SK-N-SH (cell line): ENCODE data around the gene GFOD2. TPM values are rescaled to one million over a fixed set of nuclear protein-coding genes. Genes with fewer than 3 reads are reported as not detected.

Source experiments
- CTCF ChIA-PET: fragments of 300-600, 350-600 bp; formaldehyde crosslinking; extraction: SDS; loops from one replicate; lab custom pipeline; 2021; lab: Yijun Ruan, JAX
- POLR2A ChIA-PET: fragments of 350-600 bp; sonication (Branson Sonifier 250); formaldehyde crosslinking; extraction: SDS; loops from one replicate; lab custom pipeline; 2020; ENCODE audit warnings: antibody characterized with exemption, inconsistent platforms; lab: Yijun Ruan, JAX
- DNase-seq: peaks from one replicate; pipeline ENCODE4 v3.0.0; 2012
- H2AFZ ChIP-seq: fragments of 200-600 bp; sonication (generic); 2 replicates; pipeline ENCODE4 v1.8.1; 2016; ENCODE audit warnings: antibody characterized with exemption, mild to moderate bottlenecking, low read depth
- H3F3A ChIP-seq: fragments of 200-600 bp; sonication (generic); replicated peaks from 2 replicates; pipeline ENCODE3; 2016; ENCODE audit warnings: antibody characterized with exemption, mild to moderate bottlenecking; ENCODE audit not compliant: insufficient read depth
- H3K27ac ChIP-seq, 2 experiments: fragments of 200-500 bp in 1 of 2; fragments of 200-600 bp in 1 of 2; sonication (Bioruptor generic) in 1 of 2; sonication (generic), shearing (Covaris generic) in 1 of 2; 2 replicates each; pipeline versions ENCODE4 v1.5.1 to v1.6.1; 2014 to 2016; ENCODE audit warnings: low read depth in 2 of 2, inconsistent platforms in 1 of 2, low read length in 1 of 2, mild to moderate bottlenecking in 1 of 2, mixed read lengths in 1 of 2
- H3K27me3 ChIP-seq: fragments of 200-600 bp; sonication (generic), shearing (Covaris generic); 2 replicates; pipeline ENCODE4 v1.6.1; 2016; ENCODE audit warnings: mixed run types; ENCODE audit not compliant: insufficient read depth
- H3K36me3 ChIP-seq, 2 experiments: fragments of 200-500 bp in 1 of 2; fragments of 200-600 bp in 1 of 2; sonication (Bioruptor generic) in 1 of 2; sonication (generic) in 1 of 2; replicated peaks in 1 of 2; 2 replicates each; pipeline versions ENCODE3 to v1.5.1; 2014 to 2016; ENCODE audit warnings: low read length in 1 of 2, mild to moderate bottlenecking in 1 of 2; ENCODE audit not compliant: insufficient read depth in 2 of 2, control insufficient read depth in 1 of 2
- H3K4me1 ChIP-seq, 2 experiments: fragments of 200-500 bp in 1 of 2; fragments of 200-600 bp in 1 of 2; sonication (Bioruptor generic) in 1 of 2; sonication (generic), shearing (Covaris generic) in 1 of 2; 2 replicates each; pipeline versions ENCODE4 v1.5.1 to v1.6.1; 2014 to 2016; ENCODE audit warnings: low read depth in 1 of 2, low read length in 1 of 2, mixed run types in 1 of 2; ENCODE audit not compliant: insufficient read depth in 2 of 2, control insufficient read depth in 1 of 2
- H3K4me2 ChIP-seq: fragments of 200-600 bp; sonication (generic), shearing (Covaris generic); 2 replicates; pipeline ENCODE4 v1.6.1; 2017; ENCODE audit warnings: mixed run types
- H3K4me3 ChIP-seq, 2 experiments: fragments of 200-500 bp in 1 of 2; fragments of 200-600 bp in 1 of 2; sonication (Bioruptor generic) in 1 of 2; sonication (generic), shearing (Covaris generic) in 1 of 2; 2 replicates each; pipeline versions ENCODE4 v1.5.1 to v1.8.1; 2014 to 2016; ENCODE audit warnings: low read depth in 2 of 2, inconsistent platforms in 1 of 2, low read length in 1 of 2, mild to moderate bottlenecking in 1 of 2, mixed read lengths in 1 of 2, moderate library complexity in 1 of 2
- H3K79me2 ChIP-seq: fragments of 200-600 bp; sonication (generic); 2 replicates; pipeline ENCODE4 v1.8.1; 2017; ENCODE audit warnings: mild to moderate bottlenecking; ENCODE audit not compliant: insufficient read depth
- H3K9ac ChIP-seq: fragments of 200-600 bp; sonication (generic); 2 replicates; pipeline ENCODE4 v1.6.1; 2017; ENCODE audit warnings: mixed run types
- H3K9me2 ChIP-seq: fragments of 200-600 bp; sonication (generic); 2 replicates; pipeline ENCODE4 v1.6.1; 2017; ENCODE audit warnings: mixed run types
- H3K9me3 ChIP-seq: fragments of 200-600 bp; sonication (generic); 2 replicates; pipeline ENCODE4 v1.6.1; 2017; ENCODE audit warnings: mixed run types, mild to moderate bottlenecking, moderate library complexity
- H4K20me1 ChIP-seq: fragments of 200-600 bp; sonication (generic); 2 replicates; pipeline ENCODE4 v1.6.1; 2017; ENCODE audit warnings: mild to moderate bottlenecking, mixed run types; ENCODE audit not compliant: insufficient read depth
- EP300 ChIP-seq, 2 experiments: IDR thresholded peaks; 2 replicates each; pipeline versions ENCODE4 v1.4.0 to v1.6.1; 2012; ENCODE audit warnings: borderline replicate concordance in 1 of 2, low read depth in 1 of 2, low read length in 1 of 2
- FOSL2 ChIP-seq: IDR thresholded peaks from 2 replicates; pipeline ENCODE4 v1.4.0; 2012; ENCODE audit warnings: low read depth, mild to moderate bottlenecking, moderate library complexity, borderline replicate concordance
- FOXJ3 ChIP-seq: sonication (generic); formaldehyde crosslinking; IDR thresholded peaks from 2 replicates; pipeline ENCODE4 v1.5.1; 2020; ENCODE audit warnings: mild to moderate bottlenecking, missing genetic modification reagents
- JUND ChIP-seq: IDR thresholded peaks from 2 replicates; pipeline ENCODE4 v1.4.0; 2012
- MAX ChIP-seq: IDR thresholded peaks from 2 replicates; pipeline ENCODE4 v1.4.0; 2012; ENCODE audit warnings: low read depth
- MEF2A ChIP-seq: IDR thresholded peaks from 2 replicates; pipeline ENCODE4 v1.4.0; 2012; ENCODE audit warnings: low read depth, borderline replicate concordance
- NRF1 ChIP-seq: IDR thresholded peaks from 2 replicates; pipeline ENCODE4 v1.6.1; 2012; ENCODE audit warnings: low read depth, mild to moderate bottlenecking, low read length
- RCOR1 ChIP-seq: fragments of 150-350 bp; IDR thresholded peaks from 2 replicates; pipeline ENCODE4 v1.6.1; 2017; ENCODE audit warnings: antibody characterized with exemption, low read length
- REST ChIP-seq: IDR thresholded peaks from 2 replicates; pipeline ENCODE4 v1.6.1; 2012; ENCODE audit warnings: mild to moderate bottlenecking, low read depth, low read length, moderate library complexity
- RFX5 ChIP-seq: IDR thresholded peaks from 2 replicates; pipeline ENCODE4 v1.6.1; 2012; ENCODE audit warnings: mild to moderate bottlenecking, improper control_type of control experiment, low read length
- RXRA ChIP-seq: IDR thresholded peaks from 2 replicates; pipeline ENCODE4 v1.4.0; 2012; ENCODE audit warnings: low read depth, mild to moderate bottlenecking, borderline replicate concordance
- SIN3A ChIP-seq: IDR thresholded peaks from 2 replicates; pipeline ENCODE4 v1.6.1; 2012; ENCODE audit warnings: low read depth, mild to moderate bottlenecking, low read length, moderate library complexity, borderline replicate concordance
- TCF12 ChIP-seq: IDR thresholded peaks from 2 replicates; pipeline ENCODE4 v1.4.0; 2012
- TEAD4 ChIP-seq: IDR thresholded peaks from 2 replicates; pipeline ENCODE4 v1.4.0; 2012; ENCODE audit warnings: mild to moderate bottlenecking, borderline replicate concordance; ENCODE audit not compliant: insufficient read depth
- WGBS: methylation state at CpG from one replicate; pipeline ENCODE4 v1.1.6; 2017; ENCODE audit warnings: low lambda C conversion rate; 5-methylcytosine and 5-hydroxymethylcytosine counted together
- polyA plus RNA-seq, 3 experiments: library from polyadenylated mRNA; depleted of rRNA; stranded (reverse); fragments of >200 nt; gene quantifications; 2 replicates each; pipeline ENCODE4 v1.2.3, GENCODE V29; 2012
- TF ChIP-seq, protein P1 (sequence below): IDR thresholded peaks from 2 replicates; pipeline ENCODE4 v1.4.0; 2012; ENCODE audit warnings: low read depth, borderline replicate concordance
- TF ChIP-seq, protein P2 (sequence below): fragments of 150-350 bp; IDR thresholded peaks from 2 replicates; pipeline ENCODE4 v1.6.1; 2016; ENCODE audit warnings: mild to moderate bottlenecking, low read depth, low read length

GFOD2 gene
- polyA plus RNA-seq, 1 of the 3 experiments (the other 2 are of a cell fraction) = 19.0 TPM

DNA sequence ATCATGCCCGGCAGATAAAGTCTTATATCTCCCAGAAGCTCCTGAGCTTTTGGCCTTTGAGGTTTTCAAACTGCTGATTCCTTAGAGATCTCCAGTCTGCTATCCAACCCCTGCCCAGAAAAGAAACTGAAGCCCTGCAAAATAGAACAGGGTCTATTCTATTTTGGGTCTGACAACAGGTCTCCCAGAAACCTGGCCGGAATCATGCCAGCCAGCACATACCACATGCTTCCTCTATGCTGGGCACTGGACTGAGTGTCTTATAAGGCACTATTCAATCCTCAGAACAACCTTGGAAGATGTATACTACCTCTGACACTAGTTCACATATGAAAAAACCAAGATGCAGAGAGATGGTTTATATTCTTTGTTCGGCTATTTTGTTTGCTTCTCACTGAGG is 21.3 kb upstream of the GFOD2 start:
- H3K79me2 ChIP-seq = no peaks in the 10 kb centered on the region
- no peak overlapping the region for H3K27ac ChIP-seq
- WGBS = 100% methylated on average over 3 of the region's 3 CpGs
- H3K4me2 ChIP-seq = no peak overlapping the region
- no peaks in the 10 kb centered on the region for H4K20me1 ChIP-seq
- no peak overlapping the region for H3K9ac ChIP-seq
- CTCF ChIA-PET = interaction anchor here (1.3 to 1.8 kb wide), 3 partner anchors 11 to 76 kb away, joined by 3 to 6 read pairs (median 3); no protein-coding TSS in a partner anchor
- H3K4me1 ChIP-seq = no peaks in the 10 kb centered on the region
- no peak overlapping the region for H3K4me3 ChIP-seq
- POLR2A ChIA-PET = no interaction called here
- H2AFZ ChIP-seq = no peak overlapping the region
- H3K9me3 ChIP-seq = no peaks in the 10 kb centered on the region
- TF ChIP-seq FOSL2 (no peak), RXRA (no peak), JUND (no peak), MAX (no peak), NRF1 (no peak), MEF2A (no peak), TEAD4 (no peak), RFX5 (no peak), SIN3A (no peak), EP300 (IDR thresholded peaks at IDR 0.05; ENCODE audit: borderline replicate concordance in 1 of 2, low read depth in 1 of 2, low read length in 1 of 2) (no peak), REST (no peak), FOXJ3 (CRISPR knock-in tag) (no peak), TCF12 (no peak), RCOR1 (no peak)
- TF ChIP-seq, protein P1, sequence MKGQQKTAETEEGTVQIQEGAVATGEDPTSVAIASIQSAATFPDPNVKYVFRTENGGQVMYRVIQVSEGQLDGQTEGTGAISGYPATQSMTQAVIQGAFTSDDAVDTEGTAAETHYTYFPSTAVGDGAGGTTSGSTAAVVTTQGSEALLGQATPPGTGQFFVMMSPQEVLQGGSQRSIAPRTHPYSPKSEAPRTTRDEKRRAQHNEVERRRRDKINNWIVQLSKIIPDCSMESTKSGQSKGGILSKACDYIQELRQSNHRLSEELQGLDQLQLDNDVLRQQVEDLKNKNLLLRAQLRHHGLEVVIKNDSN = no peak
- TF ChIP-seq, protein P2, sequence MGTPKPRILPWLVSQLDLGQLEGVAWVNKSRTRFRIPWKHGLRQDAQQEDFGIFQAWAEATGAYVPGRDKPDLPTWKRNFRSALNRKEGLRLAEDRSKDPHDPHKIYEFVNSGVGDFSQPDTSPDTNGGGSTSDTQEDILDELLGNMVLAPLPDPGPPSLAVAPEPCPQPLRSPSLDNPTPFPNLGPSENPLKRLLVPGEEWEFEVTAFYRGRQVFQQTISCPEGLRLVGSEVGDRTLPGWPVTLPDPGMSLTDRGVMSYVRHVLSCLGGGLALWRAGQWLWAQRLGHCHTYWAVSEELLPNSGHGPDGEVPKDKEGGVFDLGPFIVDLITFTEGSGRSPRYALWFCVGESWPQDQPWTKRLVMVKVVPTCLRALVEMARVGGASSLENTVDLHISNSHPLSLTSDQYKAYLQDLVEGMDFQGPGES = no peak
- DNase-seq = no peak
- H3K36me3 ChIP-seq = peaks cover 7 to 34% of the 10 kb centered on the region in 2 experiments
- H3K9me2 ChIP-seq = no peaks in the 10 kb centered on the region
- H3K27me3 ChIP-seq = no peaks in the 10 kb centered on the region
- H3F3A ChIP-seq = no peaks in the 10 kb centered on the region
